ENCODE data around the gene CD300LF. TPM values are rescaled to one million over a fixed set of nuclear protein-coding genes. Genes with fewer than 3 reads are reported as not detected.

CD300LF gene
- polyA plus RNA-seq, 3 donors: 0.28 to 0.83 (median 0.47) TPM

DNA sequence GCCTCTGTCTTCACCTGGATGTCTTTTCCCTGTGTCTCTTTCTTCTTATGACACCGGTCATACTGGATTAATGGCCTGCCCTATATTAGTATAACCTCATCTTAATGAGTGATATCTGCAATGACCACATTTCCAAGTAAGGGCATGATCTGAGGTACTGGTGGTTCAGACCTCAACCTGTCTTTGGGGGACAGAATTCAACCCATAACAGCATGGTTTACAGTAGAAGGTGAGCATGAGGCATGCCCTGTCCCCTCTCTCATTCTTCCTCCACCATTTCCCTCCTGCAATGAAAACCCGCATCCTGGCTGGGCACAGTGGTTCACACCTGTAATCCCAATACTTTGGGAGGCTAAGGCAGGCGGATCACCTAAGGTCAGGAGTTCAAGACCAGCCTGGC is 21.5 kb upstream of the CD300LF start:
- no peak for DNase-seq (ENCODE audit: extremely low read depth in 1 of 11, low read depth in 9 of 11, low spot score in 4 of 11)

DNA sequence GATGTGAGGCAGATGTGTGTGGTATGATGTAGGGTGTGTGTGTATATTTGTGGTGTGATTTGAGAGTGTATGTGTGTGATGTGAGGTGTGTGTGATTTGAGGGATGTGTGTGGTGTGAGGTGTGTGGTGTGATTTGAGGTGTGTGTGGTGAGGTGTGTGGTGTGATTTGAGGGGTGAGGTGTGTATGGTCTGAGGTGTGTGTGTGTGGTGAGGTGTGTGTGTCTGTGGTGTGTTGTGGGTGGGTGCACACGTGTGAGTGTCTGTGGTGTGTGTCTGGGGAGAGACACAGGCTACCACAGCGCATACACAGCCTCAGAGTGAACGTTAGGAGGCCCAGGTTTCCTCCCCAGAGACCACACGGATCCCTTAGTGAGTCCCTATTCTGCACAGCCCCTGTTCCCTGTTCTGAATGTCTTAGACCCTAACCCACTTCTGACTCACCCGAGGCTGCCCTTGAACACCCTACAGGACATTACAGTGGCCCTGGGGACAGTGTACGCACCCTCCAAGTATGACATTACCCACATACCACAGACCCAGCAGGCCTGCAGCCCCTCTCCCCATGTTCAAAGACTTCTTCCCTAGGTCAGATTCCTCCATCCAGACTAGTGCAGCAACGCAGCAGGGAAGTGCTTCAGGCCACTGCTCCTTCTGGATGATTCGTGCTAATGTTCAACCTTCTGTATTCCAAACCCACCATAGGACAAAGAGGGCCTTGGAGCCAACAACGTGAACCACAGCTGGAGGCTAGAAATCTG is 20.8 kb upstream of the CD300LF start:
- no peak for DNase-seq (ENCODE audit: extremely low read depth in 1 of 11, low read depth in 9 of 11, low spot score in 4 of 11)

DNA sequence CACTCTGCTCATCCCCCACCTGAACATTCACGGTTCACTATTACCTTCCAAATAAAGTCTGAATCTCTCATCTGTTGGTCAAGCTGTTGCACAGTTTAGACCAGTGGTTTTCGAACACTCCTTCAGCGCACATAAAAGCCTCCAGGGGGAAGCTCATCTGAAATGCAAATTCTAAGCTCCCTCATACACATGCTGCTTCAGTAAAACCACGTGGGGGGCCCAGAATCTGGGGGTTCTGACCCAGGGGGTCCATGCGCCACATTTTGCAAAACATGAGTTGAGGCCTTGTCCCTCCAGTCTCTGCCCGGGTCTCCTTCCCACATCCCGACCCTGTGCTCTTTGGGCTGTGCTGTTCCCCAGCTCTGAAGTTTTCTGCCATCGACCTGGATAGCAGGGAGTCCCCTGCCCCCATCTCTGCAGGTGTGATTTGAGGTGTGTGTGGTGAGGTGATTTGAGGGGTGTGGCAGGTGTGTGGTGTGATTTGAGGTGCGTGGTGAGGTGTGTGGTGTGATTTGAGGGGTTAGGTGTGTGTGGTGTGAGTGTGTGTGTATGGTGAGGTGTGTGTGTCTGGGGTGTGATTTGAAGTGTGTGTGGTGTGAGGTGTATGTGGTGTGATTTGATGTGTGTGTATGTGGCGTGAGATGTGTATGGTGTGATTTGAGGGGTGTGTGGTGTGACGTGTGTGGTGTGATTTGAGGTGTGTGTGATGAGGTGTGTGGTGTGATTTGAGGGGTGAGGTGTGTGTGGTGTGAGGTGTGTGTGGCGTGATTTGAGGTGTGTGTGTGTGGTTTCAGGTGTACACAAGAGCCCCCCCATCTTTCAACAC is 19.5 kb upstream of the CD300LF start:
- no peak for DNase-seq (ENCODE audit: extremely low read depth in 1 of 11, low read depth in 9 of 11, low spot score in 4 of 11)

DNA sequence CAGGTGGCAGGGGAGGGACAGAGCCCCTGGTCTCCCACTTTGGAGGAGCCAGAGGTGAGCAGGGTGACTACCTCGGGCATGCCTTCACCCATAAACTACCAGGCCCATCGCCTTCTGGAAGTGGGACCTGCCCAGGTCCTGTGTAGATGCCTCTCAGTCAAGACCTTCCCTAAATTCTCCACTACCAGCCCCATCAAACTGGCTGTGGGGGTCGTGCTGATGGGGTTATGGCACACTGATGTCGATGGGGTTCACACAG is 18.6 kb upstream of the CD300LF start:
- DNase-seq (ENCODE audit: extremely low read depth in 1 of 11, low read depth in 9 of 11, low spot score in 4 of 11): no peak

DNA sequence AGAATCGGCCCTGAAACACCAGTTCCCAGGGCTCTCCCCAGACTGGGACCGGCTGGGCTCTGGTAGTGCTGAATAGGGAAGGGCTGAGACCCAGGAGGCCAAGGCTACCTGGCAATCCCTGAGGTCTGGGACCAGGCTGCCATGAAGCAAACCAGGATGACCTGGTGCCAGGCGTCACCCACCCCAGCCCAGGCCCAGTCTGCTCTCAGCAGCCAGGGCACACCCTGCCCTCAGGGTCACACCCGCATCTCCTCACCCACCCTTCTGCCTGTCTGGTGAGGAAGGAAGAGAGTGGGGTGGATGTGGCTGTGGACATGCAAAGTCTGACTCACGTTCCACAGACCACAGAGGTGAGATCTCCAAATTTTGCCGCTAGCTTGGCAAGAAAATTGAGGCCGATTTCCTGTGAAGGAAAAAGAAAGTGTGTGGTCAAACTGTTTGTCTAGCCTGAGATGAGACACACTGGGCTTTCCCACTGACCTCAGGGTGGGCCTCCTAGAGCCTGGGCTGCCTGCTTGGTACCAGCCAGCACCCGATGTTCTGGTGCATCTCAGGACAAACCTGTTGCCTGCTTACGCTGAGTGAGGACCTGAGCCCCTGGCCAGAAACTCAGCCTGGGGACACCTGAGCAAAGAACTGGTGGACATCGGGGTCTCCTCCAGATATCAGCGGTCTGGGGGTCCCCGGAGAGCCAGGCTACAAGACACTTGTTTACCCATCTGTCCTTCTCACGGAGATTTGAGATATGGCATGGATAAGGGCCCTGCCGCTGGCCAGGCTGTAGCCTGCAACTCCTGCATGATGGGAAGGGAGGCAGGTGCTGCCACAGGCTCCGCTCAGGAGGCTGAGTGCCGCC is 18.0 kb upstream of the CD300LF start:
- no peak for DNase-seq (ENCODE audit: extremely low read depth in 1 of 11, low read depth in 9 of 11, low spot score in 4 of 11)

DNA sequence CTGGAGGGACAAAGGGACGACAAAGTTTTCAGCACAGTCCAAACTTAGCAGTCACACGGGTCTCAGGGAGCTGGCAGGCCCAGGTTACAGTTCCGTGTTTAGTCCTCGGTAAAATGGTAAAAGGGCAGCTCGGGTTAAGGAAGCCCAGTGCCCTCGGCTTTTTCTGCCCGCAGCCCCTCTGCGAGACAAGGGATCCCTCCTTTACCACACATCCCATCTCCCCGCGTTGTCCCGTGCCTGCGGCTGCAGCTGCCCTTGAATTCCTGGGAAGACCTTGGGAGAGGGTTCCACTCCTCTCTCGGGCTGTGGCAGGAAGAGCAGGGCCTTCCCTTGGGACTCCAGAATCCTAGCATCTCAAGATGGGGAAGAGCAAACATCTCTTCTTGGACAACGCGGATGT is 17.1 kb upstream of the CD300LF start:
- no peak for DNase-seq (ENCODE audit: extremely low read depth in 1 of 11, low read depth in 9 of 11, low spot score in 4 of 11)

DNA sequence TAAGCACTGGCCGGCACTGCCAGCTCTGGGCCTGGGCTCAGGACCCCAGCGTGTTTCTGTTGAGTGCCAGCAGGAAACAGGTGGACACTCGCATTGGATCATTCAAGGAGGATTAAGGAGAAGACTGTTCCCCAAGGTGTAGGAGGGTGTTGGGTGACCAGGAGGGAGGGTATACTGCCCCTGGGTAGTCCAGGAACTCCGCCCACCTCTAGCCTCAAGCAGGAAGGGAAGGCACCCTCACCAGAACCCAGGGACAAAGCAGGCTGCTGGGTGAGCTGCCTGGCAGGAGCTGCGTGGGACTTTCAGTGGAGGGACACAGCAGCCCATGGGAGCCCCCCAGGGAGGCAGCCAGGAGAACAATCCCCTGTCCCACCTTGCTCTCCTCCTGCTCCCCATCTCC is 16.6 kb upstream of the CD300LF start:
- DNase-seq (ENCODE audit: extremely low read depth in 1 of 11, low read depth in 9 of 11, low spot score in 4 of 11): no peak

DNA sequence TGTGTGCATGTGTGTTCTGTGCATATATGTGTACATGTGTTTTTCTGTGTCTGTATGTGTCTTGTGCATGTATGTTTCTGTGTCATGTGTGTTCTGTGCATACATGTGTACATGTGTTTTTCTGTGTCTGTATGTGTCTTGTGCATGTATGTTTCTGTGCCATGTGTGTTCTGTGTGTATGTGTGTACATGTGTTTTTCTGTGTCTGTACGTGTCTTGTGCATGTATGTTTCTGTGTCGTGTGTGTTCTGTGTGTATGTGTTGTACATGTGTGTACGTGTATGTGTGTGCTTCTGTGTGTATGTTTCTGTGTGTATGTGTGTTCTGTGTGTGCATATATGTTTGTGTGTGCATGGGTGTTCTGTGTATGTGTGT is 16.0 kb upstream of the CD300LF start:
- no peak for DNase-seq (ENCODE audit: extremely low read depth in 1 of 11, low read depth in 9 of 11, low spot score in 4 of 11)

DNA sequence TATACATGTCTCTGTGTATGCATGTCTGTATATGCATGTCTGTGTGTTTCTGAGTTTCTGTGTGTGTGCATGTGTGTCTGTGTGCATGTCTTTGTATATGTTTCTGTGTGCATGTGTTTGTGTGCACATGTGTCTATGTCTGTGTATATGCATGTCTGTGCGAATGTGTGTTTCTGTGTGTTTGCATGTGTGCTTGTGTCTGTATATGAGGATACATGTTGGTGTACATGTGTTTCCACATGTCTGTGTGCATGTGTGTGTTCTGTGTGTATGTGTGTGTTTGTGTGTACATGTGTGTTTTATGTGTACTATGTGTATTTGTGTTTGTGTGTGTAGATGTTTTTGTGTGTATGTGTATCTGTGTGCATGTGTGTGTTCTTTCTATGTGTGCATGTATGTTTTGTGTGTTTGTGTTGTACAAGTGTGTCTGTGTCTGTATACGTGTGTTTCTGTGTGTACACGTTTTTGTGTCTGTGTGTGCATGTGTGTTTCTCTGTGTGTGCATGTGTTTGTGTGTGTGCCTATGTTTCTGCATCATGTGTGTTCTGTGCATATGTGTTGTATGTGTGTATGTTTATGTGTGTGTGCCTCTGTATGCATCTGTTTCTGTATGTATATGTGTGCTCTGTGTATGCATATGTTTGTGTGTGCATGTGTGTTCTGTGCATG is 15.4 kb upstream of the CD300LF start:
- no peak for DNase-seq (ENCODE audit: extremely low read depth in 1 of 11, low read depth in 9 of 11, low spot score in 4 of 11)

DNA sequence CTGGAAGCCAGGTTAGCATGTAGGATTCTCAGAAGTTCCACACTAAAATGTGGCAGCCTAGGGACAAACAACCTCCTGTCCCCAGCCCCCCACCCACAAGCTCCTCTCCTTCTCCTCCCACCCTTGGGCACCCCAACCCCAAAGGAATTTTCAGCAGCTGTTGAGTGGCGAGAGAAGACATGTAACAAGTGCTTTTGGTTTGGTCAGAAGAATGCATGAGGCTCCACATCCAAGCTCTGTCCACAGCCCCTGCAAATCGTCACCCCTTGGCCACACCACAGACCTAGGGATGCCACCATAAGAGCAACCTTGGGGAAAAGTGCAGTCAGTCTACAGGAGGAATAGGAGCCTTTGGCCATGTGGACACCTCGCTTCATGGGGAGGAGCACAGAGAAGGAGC is 12.4 kb upstream of the CD300LF start:
- no peak for DNase-seq (ENCODE audit: extremely low read depth in 1 of 11, low read depth in 9 of 11, low spot score in 4 of 11)

DNA sequence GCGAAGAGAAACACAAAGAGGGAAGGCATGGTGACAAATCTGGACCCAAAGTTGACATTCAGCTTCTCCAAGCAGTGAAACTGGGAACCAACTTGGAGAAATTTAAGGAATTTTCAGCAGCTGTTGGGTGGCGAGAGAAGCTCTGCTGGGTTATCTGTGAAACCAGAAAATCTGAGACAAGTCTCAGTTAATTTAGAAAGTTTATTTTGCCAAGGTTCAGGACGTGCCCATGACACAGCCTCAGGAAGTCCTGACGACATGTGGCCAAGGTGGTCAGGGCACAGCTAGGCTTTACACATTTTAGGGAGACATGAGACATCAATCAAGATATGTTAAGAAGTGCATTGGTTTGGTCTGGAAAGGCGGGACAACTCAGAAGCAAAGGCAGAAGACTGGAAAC is 11.2 kb upstream of the CD300LF start:
- no peak for DNase-seq (ENCODE audit: extremely low read depth in 1 of 11, low read depth in 9 of 11, low spot score in 4 of 11)

DNA sequence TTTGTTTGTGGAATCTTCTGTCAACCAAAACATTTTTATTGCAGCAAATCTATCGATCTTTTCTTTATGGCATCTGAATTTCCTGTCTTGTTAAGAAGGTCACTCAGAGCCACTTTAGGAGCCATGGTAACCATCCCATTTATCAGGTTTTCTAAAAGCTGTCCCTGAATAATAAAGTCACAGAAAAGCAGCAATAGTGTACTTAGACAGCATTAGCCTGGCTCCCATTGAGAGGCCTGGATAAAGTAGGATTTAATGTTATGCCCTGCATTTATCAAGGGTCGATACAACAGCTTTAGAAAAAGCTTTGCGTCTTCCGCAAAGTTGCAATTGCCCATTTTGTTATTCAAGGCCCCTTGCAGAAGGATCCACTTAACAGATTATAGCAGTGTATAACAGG is 10.1 kb upstream of the CD300LF start:
- no peak for DNase-seq (ENCODE audit: extremely low read depth in 1 of 11, low read depth in 9 of 11, low spot score in 4 of 11)

DNA sequence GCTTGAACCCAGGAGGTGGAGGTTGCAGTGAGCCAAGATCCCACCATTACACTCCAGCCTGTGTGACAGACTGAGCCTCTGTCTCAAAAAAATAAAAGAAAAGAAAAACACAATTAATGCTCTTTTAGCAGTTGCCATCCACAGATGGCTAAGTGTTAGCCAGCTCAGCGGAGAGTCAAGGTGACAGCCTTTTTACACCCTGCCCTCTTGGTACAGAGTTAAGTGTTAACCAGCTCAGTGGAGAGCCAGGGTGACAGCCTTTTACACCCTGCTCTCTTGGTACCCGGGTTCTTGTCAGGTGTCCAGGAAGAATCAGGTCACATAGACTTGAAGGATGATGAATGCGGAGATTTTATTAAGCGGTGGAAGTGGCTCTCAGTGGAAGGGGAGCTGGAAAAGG is 7.8 kb upstream of the CD300LF start:
- DNase-seq (ENCODE audit: extremely low read depth in 1 of 11, low read depth in 9 of 11, low spot score in 4 of 11): no peak

DNA sequence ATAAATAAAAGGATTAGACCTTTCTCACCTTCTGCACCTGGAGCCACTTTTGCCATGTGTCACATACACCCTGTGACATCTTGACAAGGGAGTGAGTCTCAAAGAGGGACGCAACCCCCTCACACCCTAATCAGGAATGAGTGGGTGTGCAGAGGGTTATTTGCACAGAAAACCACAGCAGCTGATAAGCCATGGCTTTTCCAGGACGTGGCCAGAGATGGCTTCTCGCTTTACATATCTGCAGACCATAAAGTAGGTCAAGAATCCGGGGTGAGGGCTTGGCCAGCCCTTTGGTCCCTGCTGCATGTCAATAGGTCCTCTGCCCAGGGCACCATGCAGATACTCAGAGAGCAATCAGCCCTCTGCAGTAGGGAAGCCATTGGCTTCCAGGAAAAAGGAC is 2.4 kb upstream of the CD300LF start:
- DNase-seq (ENCODE audit: extremely low read depth in 1 of 11, low read depth in 9 of 11, low spot score in 4 of 11): no peak

DNA sequence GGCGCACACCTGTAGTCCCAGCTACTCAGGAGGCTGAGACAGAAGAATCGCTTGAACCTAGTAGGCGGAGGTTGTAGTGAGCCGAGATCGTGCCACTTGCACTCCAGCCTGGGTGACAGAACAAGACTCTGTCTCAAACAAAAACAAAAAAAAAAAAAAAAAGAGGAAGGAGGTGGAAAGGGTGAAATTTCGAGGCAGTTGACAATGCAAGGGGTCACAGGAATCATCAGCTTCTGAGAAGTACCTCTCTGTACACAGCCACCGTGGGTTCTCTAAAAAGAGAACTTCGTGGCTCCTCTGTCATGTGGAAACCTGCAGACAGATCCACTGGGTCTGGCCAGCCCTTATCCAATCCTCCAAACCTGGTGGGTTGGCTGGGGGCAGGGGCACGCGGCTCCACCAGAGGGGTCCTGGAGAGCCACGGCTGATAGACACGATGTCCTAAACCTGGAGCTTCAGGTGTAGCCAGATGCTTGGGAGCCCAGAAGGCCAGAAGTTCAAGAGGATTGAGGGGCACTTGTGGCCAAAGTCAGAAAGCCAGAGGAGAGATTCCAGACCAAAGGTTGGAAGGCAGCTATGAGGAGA is 540 bp upstream of the CD300LF start:
- DNase-seq (ENCODE audit: extremely low read depth in 1 of 11, low read depth in 9 of 11, low spot score in 4 of 11): no peak

DNA sequence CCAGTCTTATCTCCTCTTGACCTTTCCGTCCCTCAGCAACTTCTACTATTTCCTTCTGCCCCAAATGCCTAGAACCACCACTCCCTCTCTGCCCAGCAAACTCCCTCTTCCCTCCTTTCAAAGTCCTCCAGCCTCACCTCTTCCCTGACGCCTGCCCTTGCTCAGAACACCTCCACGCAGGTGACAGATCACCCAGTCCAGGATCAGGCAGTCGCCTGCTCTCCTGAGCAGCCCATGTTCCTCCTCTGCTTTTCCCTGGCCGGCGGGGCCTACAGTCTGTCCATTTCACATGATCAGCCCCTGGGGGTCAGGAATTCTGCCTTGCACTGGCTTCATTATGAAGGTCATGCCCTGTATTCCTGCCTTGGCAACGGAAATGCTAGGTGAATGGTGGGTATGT is 422 bp downstream of the CD300LF start:
- no peak for DNase-seq (ENCODE audit: extremely low read depth in 1 of 11, low read depth in 9 of 11, low spot score in 4 of 11)

DNA sequence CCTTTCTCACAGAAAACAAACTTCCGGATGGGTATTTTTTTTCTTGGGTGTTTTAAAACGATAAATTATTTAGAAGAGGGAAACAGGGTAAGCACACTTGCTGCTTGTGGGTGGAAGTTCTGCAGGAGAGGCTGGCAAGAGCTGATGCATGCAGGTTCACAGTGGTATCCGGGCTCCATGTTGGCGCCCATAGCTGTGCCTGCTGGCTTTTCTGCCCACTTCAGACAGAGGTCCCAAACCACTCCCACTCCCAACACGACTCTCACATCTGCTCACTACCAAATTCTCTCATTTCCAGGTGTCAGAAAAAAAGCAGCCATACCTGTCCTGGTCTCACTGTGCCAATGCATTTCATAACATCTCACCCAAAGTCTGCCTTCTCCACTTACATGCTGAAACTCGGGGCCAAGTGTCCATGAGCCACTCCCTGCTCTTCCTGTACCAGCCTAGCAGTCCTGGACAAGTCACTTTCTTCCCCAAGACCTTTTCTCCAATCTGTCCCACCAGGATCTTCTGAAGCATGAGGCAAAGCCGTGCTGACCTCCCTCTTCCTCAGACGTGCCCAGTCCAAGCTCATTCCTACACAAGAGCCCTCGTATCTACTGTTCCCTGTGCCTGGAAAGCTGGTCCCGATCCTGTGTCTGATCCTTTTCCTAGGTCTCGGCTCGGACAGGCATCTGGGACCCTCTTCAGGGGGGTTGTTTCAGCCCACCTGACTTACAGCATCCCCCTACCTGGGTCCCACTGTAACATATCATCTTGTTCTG is 1.5 kb downstream of the CD300LF start:
- no peak for DNase-seq (ENCODE audit: extremely low read depth in 1 of 11, low read depth in 9 of 11, low spot score in 4 of 11)

DNA sequence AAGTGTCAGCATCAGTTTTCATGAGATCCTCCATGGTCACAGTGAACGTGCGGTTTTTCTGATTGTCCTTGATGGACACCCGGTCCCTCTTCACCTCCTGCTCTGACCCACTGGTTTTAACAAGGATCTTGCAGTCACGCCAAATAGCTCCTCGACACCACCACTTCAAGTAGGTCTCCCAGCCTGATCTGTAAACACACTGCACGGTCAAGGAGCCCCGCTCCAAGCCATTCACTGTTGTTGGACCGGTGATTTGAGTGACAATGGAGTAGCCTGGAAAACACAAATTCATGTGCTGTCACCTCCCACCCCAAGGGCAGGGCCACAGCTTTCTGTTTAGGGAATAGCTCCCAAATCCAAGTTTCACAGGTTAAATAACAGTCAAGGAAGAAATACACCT is 8.2 kb downstream of the CD300LF start:
- DNase-seq (ENCODE audit: extremely low read depth in 1 of 11, low read depth in 9 of 11, low spot score in 4 of 11): no peak

DNA sequence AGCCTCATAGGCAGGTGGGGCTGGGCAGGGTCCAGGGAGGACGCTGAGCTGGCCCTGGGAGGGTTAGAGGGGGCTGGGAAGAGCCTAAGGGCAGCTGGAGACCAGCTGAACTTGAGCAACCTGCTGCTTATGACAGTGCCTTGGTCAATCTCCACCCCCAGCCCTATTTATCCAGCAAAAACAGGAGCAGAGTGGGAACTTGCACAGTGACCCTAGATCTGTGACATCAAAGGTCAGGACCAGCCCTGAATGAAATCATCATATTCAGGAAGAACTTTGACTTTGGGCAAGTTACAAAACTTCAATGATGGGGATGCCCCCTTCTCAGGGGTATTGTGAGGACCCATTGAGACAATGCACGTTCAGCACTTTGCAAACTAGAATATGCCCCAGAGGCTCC is 9.4 kb downstream of the CD300LF start:
- no peak for DNase-seq (ENCODE audit: extremely low read depth in 1 of 11, low read depth in 9 of 11, low spot score in 4 of 11)
